IMR-90 (cell line): Measurements from ENCODE around the gene CSNK1G2. TPM values are rescaled to one million over a fixed set of nuclear protein-coding genes. Genes with fewer than 3 reads are reported as not detected.

ENCODE experiments used
- ATAC-seq: fragments of 200-7000 bp; cut with Tn5 transposase; 2 replicates; pipeline ENCODE4 v1.9.1; 2020; ENCODE audit warnings: low read depth, mild to moderate bottlenecking, moderate library complexity
- BruUV-seq: library from RNA; stranded (reverse); fragments of 400-500 nt; replicated peaks from 2 replicates; lab custom pipeline; 2021; lab: Mats Ljungman, UMichigan
- CTCF ChIA-PET: fragments of 300-600 bp; formaldehyde crosslinking; extraction: SDS; loops from one replicate; lab custom pipeline; 2021; ENCODE audit warnings: antibody characterized with exemption; lab: Yijun Ruan, JAX
- POLR2A ChIA-PET: fragments of 300-600 bp; sonication (Branson Sonifier 250); formaldehyde crosslinking; loops from one replicate; lab custom pipeline; 2022; ENCODE audit warnings: antibody characterized with exemption; ENCODE audit not compliant: unreplicated experiment; lab: Charles Lee
- DNase-seq: peaks from one replicate; pipeline ENCODE4 v3.0.0; 2013
- H2AFZ ChIP-seq: replicated peaks from 2 replicates; pipeline ENCODE3; 2013; ENCODE audit warnings: low read length, mild to moderate bottlenecking; ENCODE audit not compliant: poor library complexity
- H2AK5ac ChIP-seq: 2 replicates; pipeline ENCODE4 v1.6.1; 2013; ENCODE audit warnings: low read depth, low read length, inconsistent platforms
- H2AK9ac ChIP-seq: replicated peaks from 2 replicates; pipeline ENCODE3; 2013; ENCODE audit warnings: mild to moderate bottlenecking, low read depth, low read length, moderate library complexity; ENCODE audit not compliant: poor library complexity
- H2BK120ac ChIP-seq: 2 replicates; pipeline ENCODE4 v1.6.1; 2013; ENCODE audit warnings: low read depth, low read length, inconsistent platforms
- H2BK15ac ChIP-seq: 3 replicates; pipeline ENCODE4 v1.6.1; 2013; ENCODE audit warnings: low read depth, low read length, inconsistent platforms
- H2BK20ac ChIP-seq: 2 replicates; pipeline ENCODE4 v1.6.1; 2013; ENCODE audit warnings: low read depth, mild to moderate bottlenecking, inconsistent platforms, low read length, moderate library complexity
- H2BK5ac ChIP-seq: 2 replicates; pipeline ENCODE4 v1.6.1; 2013; ENCODE audit warnings: mild to moderate bottlenecking, low read depth, low read length, inconsistent platforms; ENCODE audit not compliant: poor library complexity, severe bottlenecking
- H3K14ac ChIP-seq: replicated peaks from 2 replicates; pipeline ENCODE4 v1.6.1; 2013; ENCODE audit warnings: low read depth, low read length, inconsistent platforms
- H3K18ac ChIP-seq: 2 replicates; pipeline ENCODE4 v1.6.1; 2013; ENCODE audit warnings: low read depth, low read length, control low read depth
- H3K23ac ChIP-seq: 2 replicates; pipeline ENCODE4 v1.6.1; 2013; ENCODE audit warnings: low read depth, low read length, inconsistent platforms
- H3K27ac ChIP-seq: 2 replicates; pipeline ENCODE4 v1.5.1; 2013; ENCODE audit warnings: mild to moderate bottlenecking, control low read depth, low read length; ENCODE audit not compliant: insufficient read depth
- H3K27me3 ChIP-seq: 2 replicates; pipeline ENCODE4 v1.6.1; 2013; ENCODE audit warnings: low read length; ENCODE audit not compliant: control insufficient read depth, insufficient read depth
- H3K36me3 ChIP-seq: 2 replicates; pipeline ENCODE4 v1.6.1; 2013; ENCODE audit warnings: low read length, mixed read lengths; ENCODE audit not compliant: control insufficient read depth, insufficient read depth
- H3K4ac ChIP-seq: 2 replicates; pipeline ENCODE4 v1.6.1; 2013; ENCODE audit warnings: low read depth, low read length, inconsistent platforms
- H3K4me1 ChIP-seq: 2 replicates; pipeline ENCODE4 v1.6.1; 2013; ENCODE audit warnings: low read length, mixed read lengths; ENCODE audit not compliant: control insufficient read depth, insufficient read depth
- H3K4me2 ChIP-seq: 2 replicates; pipeline ENCODE4 v1.6.1; 2013; ENCODE audit warnings: low read depth, mild to moderate bottlenecking, control low read depth, low read length, moderate library complexity
- H3K4me3 ChIP-seq: 2 replicates; pipeline ENCODE4 v1.5.1; 2013; ENCODE audit warnings: low read depth, mild to moderate bottlenecking, control low read depth, low read length, moderate library complexity; ENCODE audit not compliant: insufficient read depth
- H3K56ac ChIP-seq: 2 replicates; pipeline ENCODE4 v1.6.1; 2013; ENCODE audit warnings: low read length, inconsistent platforms; ENCODE audit not compliant: insufficient read depth; ENCODE audit errors: extremely low read depth
- H3K79me1 ChIP-seq, 2 experiments: 2 replicates each; pipeline ENCODE4 v1.6.1; 2013; ENCODE audit warnings: low read length in 2 of 2, inconsistent platforms in 1 of 2, low read depth in 1 of 2
- H3K9ac ChIP-seq: 2 replicates; pipeline ENCODE4 v1.6.1; 2013; ENCODE audit warnings: low read depth, low read length, control low read depth
- H3K9me1 ChIP-seq: 2 replicates; pipeline ENCODE4 v1.6.1; 2013; ENCODE audit warnings: low read length, inconsistent platforms; ENCODE audit not compliant: insufficient read depth
- H3K9me3 ChIP-seq: 2 replicates; pipeline ENCODE4 v1.6.1; 2013; ENCODE audit warnings: low read length; ENCODE audit not compliant: control insufficient read depth, insufficient read depth
- H4K20me1 ChIP-seq: 2 replicates; pipeline ENCODE4 v1.6.1; 2013; ENCODE audit warnings: low read length, inconsistent platforms; ENCODE audit not compliant: insufficient read depth
- H4K5ac ChIP-seq: 2 replicates; pipeline ENCODE4 v1.6.1; 2013; ENCODE audit warnings: mild to moderate bottlenecking, low read depth, low read length, control low read depth
- H4K8ac ChIP-seq, 2 experiments: 2 replicates each; pipeline ENCODE4 v1.6.1; 2013; ENCODE audit warnings: low read depth in 2 of 2, low read length in 2 of 2, control low read depth in 1 of 2, inconsistent platforms in 1 of 2
- H4K91ac ChIP-seq: 2 replicates; pipeline ENCODE4 v1.6.1; 2013; ENCODE audit warnings: low read depth, low read length, inconsistent platforms; ENCODE audit not compliant: insufficient read depth
- BHLHE40 ChIP-seq: fragments of 150-350 bp; IDR thresholded peaks from 2 replicates; pipeline ENCODE4 v1.6.1; 2016; ENCODE audit warnings: mild to moderate bottlenecking, low read depth, low read length
- CEBPB ChIP-seq: IDR thresholded peaks from 2 replicates; pipeline ENCODE4 v1.6.1; 2012; ENCODE audit warnings: low read depth, low read length, improper control_type of control experiment
- CHD1 ChIP-seq: IDR thresholded peaks from 2 replicates; pipeline ENCODE4 v1.6.1; 2012; ENCODE audit warnings: low read depth, low read length, improper control_type of control experiment
- FOS ChIP-seq: fragments of 150-350 bp; IDR thresholded peaks from 2 replicates; pipeline ENCODE4 v1.6.1; 2016; ENCODE audit warnings: low read depth, low read length
- MAFK ChIP-seq: IDR thresholded peaks from 2 replicates; pipeline ENCODE4 v1.6.1; 2012; ENCODE audit warnings: low read depth, low read length, improper control_type of control experiment
- MAZ ChIP-seq: IDR thresholded peaks from 2 replicates; pipeline ENCODE4 v1.6.1; 2012; ENCODE audit warnings: low read depth, mild to moderate bottlenecking, low read length, improper control_type of control experiment, moderate library complexity, borderline replicate concordance
- MXI1 ChIP-seq: IDR thresholded peaks from 2 replicates; pipeline ENCODE4 v1.6.1; 2012; ENCODE audit warnings: low read depth, mild to moderate bottlenecking, low read length, moderate library complexity, borderline replicate concordance
- POLR2A ChIP-seq: IDR thresholded peaks from 2 replicates; pipeline ENCODE4 v1.6.1; 2012; ENCODE audit warnings: mild to moderate bottlenecking, low read depth, low read length
- RAD21 ChIP-seq: IDR thresholded peaks from 2 replicates; pipeline ENCODE4 v1.6.1; 2012; ENCODE audit warnings: low read length, improper control_type of control experiment
- SMC3 ChIP-seq: fragments of 150-350 bp; IDR thresholded peaks from 2 replicates; pipeline ENCODE4 v1.6.1; 2016; ENCODE audit warnings: low read depth, mild to moderate bottlenecking, antibody characterized with exemption, low read length, moderate library complexity
- WGBS, 2 experiments: methylation state at CpG; one replicate each; pipeline versions ENCODE4 v1.1.5 to v1.1.7; 2013; ENCODE audit warnings: missing lambda C conversion rate in 2 of 2; ENCODE audit not compliant: insufficient read length in 1 of 2; ENCODE audit errors: extremely low coverage in 2 of 2; 5-methylcytosine and 5-hydroxymethylcytosine counted together
- dilution Hi-C: fragments of 300-500 bp; cut with HindIII; formaldehyde crosslinking; loops from one replicate; pipeline ENCODE4 v1.14.3; 2018; ENCODE audit warnings: low sequenced_read_pairs; ENCODE audit not compliant: unreplicated experiment
- in situ Hi-C: fragments of 300-500 bp; cut with MboI; formaldehyde crosslinking; loops from 3 replicates; pipeline ENCODE4 v1.14.3; 2019; ENCODE audit warnings: low sequenced_read_pairs, inconsistent platforms, mixed read lengths
- intact Hi-C: fragments of 100-400 bp; cut with micrococcal nuclease; formaldehyde crosslinking; loops from 2 replicates; pipeline ENCODE4 v1.10.0; 2022
- polyA plus RNA-seq, 3 experiments: library from polyadenylated mRNA; depleted of rRNA; stranded (reverse); fragments of >200 nt; gene quantifications; 2 replicates each; pipeline ENCODE4 v1.2.3, GENCODE V29; 2012; ENCODE audit warnings: low replicate concordance in 1 of 3
- total RNA-seq: library from RNA; depleted of rRNA; stranded (reverse); fragments of >200 nt; gene quantifications from 2 replicates; pipeline ENCODE4 v1.2.3, GENCODE V29; 2012
- TF ChIP-seq, protein P1 (sequence below): fragments of 150-350 bp; IDR thresholded peaks from 2 replicates; pipeline ENCODE4 v1.6.1; 2017; ENCODE audit warnings: mild to moderate bottlenecking, antibody characterized with exemption, low read length, low read depth
- TF ChIP-seq, protein P2 (sequence below): conservative IDR thresholded peaks from 2 replicates; pipeline ENCODE4 v1.5.1; 2012; ENCODE audit warnings: mild to moderate bottlenecking, low read depth, low read length, improper control_type of control experiment

The CSNK1G2 gene
- total and polyA plus RNA-seq, 2 of the 4 experiments (the other 2 are of a cell fraction) = 38.0 to 96.3 TPM

DNA sequence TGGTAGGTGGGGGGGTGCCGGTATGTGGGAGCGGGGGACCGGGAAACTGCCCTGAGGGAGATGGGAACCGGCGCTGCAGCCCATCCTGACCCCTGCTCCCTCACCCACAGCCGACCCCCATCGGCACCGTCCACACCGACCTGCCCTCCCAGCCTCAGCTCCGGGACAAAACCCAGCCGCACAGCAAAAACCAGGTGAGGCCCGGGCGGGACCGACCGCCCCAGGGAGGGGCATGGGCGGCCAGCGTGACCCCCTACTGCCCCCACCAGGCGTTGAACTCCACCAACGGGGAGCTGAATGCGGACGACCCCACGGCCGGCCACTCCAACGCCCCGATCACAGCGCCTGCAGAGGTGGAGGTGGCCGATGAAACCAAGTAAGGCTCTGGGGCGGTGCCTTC, 38.7 kb downstream of the CSNK1G2 start:
- H4K8ac ChIP-seq = no peak overlapping the region
- no peak overlapping the region for H2BK120ac ChIP-seq
- no CpG with 5 or more reads among the region's 28 CpGs for whole genome bisulfite sequencing, 2 experiments
- H3K4ac ChIP-seq = no peak overlapping the region
- H3K4me1 ChIP-seq = no peaks in the 10 kb centered on the region
- no peak overlapping the region for H3K4me2 ChIP-seq
- intact Hi-C loops = no loop called here
- H3K9ac ChIP-seq = no peak overlapping the region
- H4K91ac ChIP-seq = no peak overlapping the region
- no peak overlapping the region for H3K18ac ChIP-seq
- BruUV-seq = no TSS peak
- DNase-seq (no peak), ATAC-seq (no peak)
- H3K36me3 ChIP-seq = peaks cover 47% of the 10 kb centered on the region
- POLR2A ChIA-PET = no interaction called here
- no peak overlapping the region for H2AK5ac ChIP-seq
- no peak overlapping the region for H3K4me3 ChIP-seq
- no peak overlapping the region for H2AFZ ChIP-seq
- no peak overlapping the region for H2BK15ac ChIP-seq
- H3K9me1 ChIP-seq = no peaks in the 10 kb centered on the region; the same call in 1 of the 2 replicates
- no peak overlapping the region for H2AK9ac ChIP-seq
- H4K5ac ChIP-seq = no peak overlapping the region
- no peak overlapping the region for H3K56ac ChIP-seq
- peaks cover 0 to 28% of the 10 kb centered on the region in 2 experiments; a peak in 3 of 4 replicates for H3K79me1 ChIP-seq
- no peak overlapping the region for H3K27ac ChIP-seq
- H2BK5ac ChIP-seq = no peak overlapping the region
- dilution Hi-C loops = no loop called here
- CTCF ChIA-PET = no interaction called here
- H3K9me3 ChIP-seq = no peaks in the 10 kb centered on the region
- no peak overlapping the region for H3K23ac ChIP-seq
- H3K27me3 ChIP-seq = no peaks in the 10 kb centered on the region
- peaks cover 31% of the 10 kb centered on the region for H4K20me1 ChIP-seq
- TF ChIP-seq MAFK (no peak), BHLHE40 (no peak), RAD21 (no peak), POLR2A (no peak), SMC3 (no peak), MAZ (no peak), CEBPB (no peak), MXI1 (no peak), FOS (no peak), CHD1 (no peak)
- TF ChIP-seq, protein P1, sequence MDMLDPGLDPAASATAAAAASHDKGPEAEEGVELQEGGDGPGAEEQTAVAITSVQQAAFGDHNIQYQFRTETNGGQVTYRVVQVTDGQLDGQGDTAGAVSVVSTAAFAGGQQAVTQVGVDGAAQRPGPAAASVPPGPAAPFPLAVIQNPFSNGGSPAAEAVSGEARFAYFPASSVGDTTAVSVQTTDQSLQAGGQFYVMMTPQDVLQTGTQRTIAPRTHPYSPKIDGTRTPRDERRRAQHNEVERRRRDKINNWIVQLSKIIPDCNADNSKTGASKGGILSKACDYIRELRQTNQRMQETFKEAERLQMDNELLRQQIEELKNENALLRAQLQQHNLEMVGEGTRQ = no peak
- TF ChIP-seq, protein P2, sequence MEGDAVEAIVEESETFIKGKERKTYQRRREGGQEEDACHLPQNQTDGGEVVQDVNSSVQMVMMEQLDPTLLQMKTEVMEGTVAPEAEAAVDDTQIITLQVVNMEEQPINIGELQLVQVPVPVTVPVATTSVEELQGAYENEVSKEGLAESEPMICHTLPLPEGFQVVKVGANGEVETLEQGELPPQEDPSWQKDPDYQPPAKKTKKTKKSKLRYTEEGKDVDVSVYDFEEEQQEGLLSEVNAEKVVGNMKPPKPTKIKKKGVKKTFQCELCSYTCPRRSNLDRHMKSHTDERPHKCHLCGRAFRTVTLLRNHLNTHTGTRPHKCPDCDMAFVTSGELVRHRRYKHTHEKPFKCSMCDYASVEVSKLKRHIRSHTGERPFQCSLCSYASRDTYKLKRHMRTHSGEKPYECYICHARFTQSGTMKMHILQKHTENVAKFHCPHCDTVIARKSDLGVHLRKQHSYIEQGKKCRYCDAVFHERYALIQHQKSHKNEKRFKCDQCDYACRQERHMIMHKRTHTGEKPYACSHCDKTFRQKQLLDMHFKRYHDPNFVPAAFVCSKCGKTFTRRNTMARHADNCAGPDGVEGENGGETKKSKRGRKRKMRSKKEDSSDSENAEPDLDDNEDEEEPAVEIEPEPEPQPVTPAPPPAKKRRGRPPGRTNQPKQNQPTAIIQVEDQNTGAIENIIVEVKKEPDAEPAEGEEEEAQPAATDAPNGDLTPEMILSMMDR = no peak
- no peak overlapping the region for H2BK20ac ChIP-seq
- no peak overlapping the region for H3K14ac ChIP-seq
- in situ Hi-C loops = no loop called here
